Measurements from ENCODE around the gene DMKN.
"Not testable (repeated sequence)": the region's sequence is repeated elsewhere in the genome, so short reads cannot be mapped to it uniquely, and the experiment has no call there.

Gene DMKN

GRCh38 chr19:35468637-35469036 lies 44.8 kb downstream of the DMKN start:
- no peak for FAIRE-seq

GRCh38 chr19:35466259-35466658 lies 47.2 kb downstream of the DMKN start:
- TF ChIP-seq CTCF (IDR thresholded peaks at IDR 0.05; ENCODE audit: insufficient read depth, missing control alignments) = no peak
- no peak for DNase-seq (ENCODE audit: insufficient read length, low spot score)
- no peak for FAIRE-seq

More at GRCh38 chr19:35468637-35469036, 44.8 kb downstream of the DMKN start:
- peak; percentile 47 for TF ChIP-seq CTCF (IDR thresholded peaks at IDR 0.05; ENCODE audit: insufficient read depth, missing control alignments)
- DNase-seq (ENCODE audit: insufficient read length, low spot score) = no peak

- not testable (repeated sequence) for FAIRE-seq; DNase-seq (ENCODE audit: insufficient read length, low spot score)
These were observed 50.5 kb downstream of the DMKN start for GRCh38 chr19:35462956-35463355.

- no peak for DNase-seq (ENCODE audit: insufficient read length, low spot score)
- no peak for FAIRE-seq
- TF ChIP-seq CTCF (IDR thresholded peaks at IDR 0.05; ENCODE audit: insufficient read depth, missing control alignments) = no peak
These were observed 50.9 kb downstream of the DMKN start for GRCh38 chr19:35462476-35462953.

- not testable (repeated sequence) for FAIRE-seq; DNase-seq (ENCODE audit: insufficient read length, low spot score)
These were observed 51.7 kb downstream of the DMKN start for GRCh38 chr19:35461788-35462187.

- no peak for TF ChIP-seq CTCF (IDR thresholded peaks at IDR 0.05; ENCODE audit: insufficient read depth, missing control alignments)
- DNase-seq (ENCODE audit: insufficient read length, low spot score) = no peak
- no peak for FAIRE-seq
These were observed 52.4 kb downstream of the DMKN start for GRCh38 chr19:35461060-35461459.

- TF ChIP-seq CTCF (IDR thresholded peaks at IDR 0.05; ENCODE audit: insufficient read depth, missing control alignments) = no peak
- FAIRE-seq (no peak), DNase-seq (ENCODE audit: insufficient read length, low spot score) (no peak)
These were observed 52.8 kb downstream of the DMKN start for GRCh38 chr19:35460608-35461007.

- TF ChIP-seq CTCF (IDR thresholded peaks at IDR 0.05; ENCODE audit: insufficient read depth, missing control alignments) = no peak
- DNase-seq (ENCODE audit: insufficient read length, low spot score) (no peak), FAIRE-seq (no peak)
These were observed 53.9 kb downstream of the DMKN start for GRCh38 chr19:35459414-35460082.

All from D721Med (cell line).